Astrocyte (in vitro differentiated cells and primary cell): Measurements from ENCODE around the gene GAB2. TPM values are rescaled to one million over a fixed set of nuclear protein-coding genes. Genes with fewer than 3 reads are reported as not detected.
"Not testable (repeated sequence)": the region's sequence is repeated elsewhere in the genome, so short reads cannot be mapped to it uniquely, and the experiment has no call there.

Experiments used
- DNase-seq: peaks from one replicate; pipeline ENCODE4 v3.0.0-alpha.2; 2010; ENCODE audit warnings: low read depth
- FAIRE-seq: peaks from 2 replicates; lab custom pipeline; 2011; peaks lifted over from hg19 to GRCh38; lab: Jason Lieb, UNC
- H2AFZ ChIP-seq: 2 replicates; pipeline ENCODE4 v1.6.0; 2012; ENCODE audit warnings: low read depth, low read length, inconsistent platforms
- H3K27ac ChIP-seq: 2 replicates; pipeline ENCODE4 v1.5.1; 2011; ENCODE audit warnings: low read depth, low read length, inconsistent platforms
- H3K27me3 ChIP-seq: 2 replicates; pipeline ENCODE4 v1.6.0; 2011; ENCODE audit warnings: low read length, inconsistent platforms; ENCODE audit not compliant: insufficient read depth
- H3K36me3 ChIP-seq: 2 replicates; pipeline ENCODE4 v1.5.1; 2011; ENCODE audit warnings: low read length, inconsistent platforms; ENCODE audit not compliant: insufficient read depth
- H3K4me1 ChIP-seq: 2 replicates; pipeline ENCODE4 v1.5.1; 2011; ENCODE audit warnings: low read length, inconsistent platforms; ENCODE audit not compliant: insufficient read depth
- H3K4me2 ChIP-seq: 2 replicates; pipeline ENCODE4 v1.6.0; 2012; ENCODE audit warnings: low read length, inconsistent platforms
- H3K4me3 ChIP-seq: 2 replicates; pipeline ENCODE4 v1.5.1; 2011; ENCODE audit warnings: low read depth, mild to moderate bottlenecking, low read length, inconsistent platforms; ENCODE audit not compliant: insufficient read depth
- H3K79me2 ChIP-seq: 2 replicates; pipeline ENCODE4 v1.6.0; 2012; ENCODE audit warnings: mild to moderate bottlenecking, low read length, inconsistent platforms; ENCODE audit not compliant: insufficient read depth
- H3K9ac ChIP-seq: 2 replicates; pipeline ENCODE4 v1.6.0; 2012; ENCODE audit warnings: mild to moderate bottlenecking, low read length, inconsistent platforms
- H3K9me3 ChIP-seq: 2 replicates; pipeline ENCODE4 v1.5.1; 2012; ENCODE audit warnings: low read depth, mild to moderate bottlenecking, low read length, inconsistent platforms; ENCODE audit not compliant: insufficient read depth
- H4K20me1 ChIP-seq: 2 replicates; pipeline ENCODE4 v1.6.0; 2012; ENCODE audit warnings: low read length, inconsistent platforms; ENCODE audit not compliant: insufficient read depth
- H3K27ac Mint-ChIP-seq: one replicate; pipeline ENCODE4 v1.8.0; 2021; ENCODE audit warnings: mild to moderate bottlenecking, mixed read lengths; ENCODE audit not compliant: unreplicated experiment
- H3K27me3 Mint-ChIP-seq: one replicate; pipeline ENCODE4 v1.8.0; 2021; ENCODE audit warnings: low read depth, mixed read lengths; ENCODE audit not compliant: unreplicated experiment
- H3K36me3 Mint-ChIP-seq: one replicate; pipeline ENCODE4 v1.8.0; 2021; ENCODE audit warnings: low read depth, mixed read lengths; ENCODE audit not compliant: unreplicated experiment
- H3K4me1 Mint-ChIP-seq: one replicate; pipeline ENCODE4 v1.8.0; 2021; ENCODE audit warnings: low read depth, mixed read lengths; ENCODE audit not compliant: unreplicated experiment
- H3K4me3 Mint-ChIP-seq: one replicate; pipeline ENCODE4 v1.8.0; 2021; ENCODE audit warnings: mild to moderate bottlenecking, moderate library complexity, mixed read lengths; ENCODE audit not compliant: unreplicated experiment
- H3K9me3 Mint-ChIP-seq: one replicate; pipeline ENCODE4 v1.8.0; 2021; ENCODE audit warnings: mild to moderate bottlenecking, mixed read lengths; ENCODE audit not compliant: unreplicated experiment
- EZH2 ChIP-seq: IDR thresholded peaks from 2 replicates; pipeline ENCODE4 v1.6.1; 2012; ENCODE audit warnings: mild to moderate bottlenecking, low read length, inconsistent platforms; ENCODE audit not compliant: insufficient read depth
- total RNA-seq: library from RNA; stranded (reverse); gene quantifications from 2 replicates; pipeline ENCODE4 v1.2.1, GENCODE V29; 2021
- TF ChIP-seq, protein P1 (sequence below): IDR thresholded peaks from 2 replicates; pipeline ENCODE4 v1.5.1; 2011; ENCODE audit warnings: low read depth, mild to moderate bottlenecking, inconsistent platforms, low read length, moderate library complexity; ENCODE audit not compliant: insufficient read depth

The GAB2 gene
- total RNA-seq, 1 donor from 2014 or later, result 18.2 TPM

- no peak overlapping the region for H3K9ac ChIP-seq
- peaks cover 4% of the 10 kb centered on the region for H3K4me1 ChIP-seq
- TF ChIP-seq, protein P1, sequence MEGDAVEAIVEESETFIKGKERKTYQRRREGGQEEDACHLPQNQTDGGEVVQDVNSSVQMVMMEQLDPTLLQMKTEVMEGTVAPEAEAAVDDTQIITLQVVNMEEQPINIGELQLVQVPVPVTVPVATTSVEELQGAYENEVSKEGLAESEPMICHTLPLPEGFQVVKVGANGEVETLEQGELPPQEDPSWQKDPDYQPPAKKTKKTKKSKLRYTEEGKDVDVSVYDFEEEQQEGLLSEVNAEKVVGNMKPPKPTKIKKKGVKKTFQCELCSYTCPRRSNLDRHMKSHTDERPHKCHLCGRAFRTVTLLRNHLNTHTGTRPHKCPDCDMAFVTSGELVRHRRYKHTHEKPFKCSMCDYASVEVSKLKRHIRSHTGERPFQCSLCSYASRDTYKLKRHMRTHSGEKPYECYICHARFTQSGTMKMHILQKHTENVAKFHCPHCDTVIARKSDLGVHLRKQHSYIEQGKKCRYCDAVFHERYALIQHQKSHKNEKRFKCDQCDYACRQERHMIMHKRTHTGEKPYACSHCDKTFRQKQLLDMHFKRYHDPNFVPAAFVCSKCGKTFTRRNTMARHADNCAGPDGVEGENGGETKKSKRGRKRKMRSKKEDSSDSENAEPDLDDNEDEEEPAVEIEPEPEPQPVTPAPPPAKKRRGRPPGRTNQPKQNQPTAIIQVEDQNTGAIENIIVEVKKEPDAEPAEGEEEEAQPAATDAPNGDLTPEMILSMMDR, result no peak
- no peak for TF ChIP-seq EZH2
- H4K20me1 ChIP-seq, result no peaks in the 10 kb centered on the region
- no peak for FAIRE-seq
- DNase-seq, result no peak
- no peak overlapping the region for H2AFZ ChIP-seq
- Mint-ChIP-seq H3K4me3 (no peak overlapping the region), H3K27ac (no peak overlapping the region), H3K9me3 (no peaks in the 10 kb centered on the region), H3K4me1 (peaks cover 14% of the 10 kb centered on the region), H3K27me3 (no peaks in the 10 kb centered on the region), H3K36me3 (no peaks in the 10 kb centered on the region)
- no peaks in the 10 kb centered on the region for H3K79me2 ChIP-seq
- no peak overlapping the region for H3K4me2 ChIP-seq
- H3K4me3 ChIP-seq, result no peak overlapping the region
- no peak overlapping the region for H3K27ac ChIP-seq
- H3K9me3 ChIP-seq, result no peaks in the 10 kb centered on the region
- H3K36me3 ChIP-seq, result no peaks in the 10 kb centered on the region
- no peaks in the 10 kb centered on the region for H3K27me3 ChIP-seq
Measured at GRCh38 chr11:78361228-78361627, 56.4 kb downstream of the GAB2 start.

DNA sequence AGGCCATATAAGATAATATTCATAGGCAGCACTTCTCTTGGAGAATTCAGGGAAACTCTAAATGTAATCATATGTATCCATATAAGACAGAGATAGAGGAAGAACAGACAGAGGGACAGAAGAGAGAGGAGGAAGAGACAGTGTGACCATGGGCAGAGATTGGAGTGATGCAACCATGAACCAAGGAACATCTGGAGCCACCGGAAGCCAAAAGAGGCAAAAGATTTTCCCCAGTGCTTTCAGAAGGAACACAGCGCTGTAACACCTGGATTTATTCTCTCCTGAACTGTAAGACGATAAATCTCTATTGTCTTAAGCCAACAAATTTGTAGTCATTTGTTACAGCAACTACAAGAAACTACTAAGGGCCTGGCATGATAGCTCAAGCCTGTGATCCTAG lies 57.7 kb downstream of the GAB2 start:
- Histone ChIP-seq H2AFZ (no peak overlapping the region), H3K9ac (no peak overlapping the region), H4K20me1 (no peaks in the 10 kb centered on the region), H3K4me3 (no peak overlapping the region), H3K36me3 (no peaks in the 10 kb centered on the region), H3K27me3 (no peaks in the 10 kb centered on the region), H3K4me2 (no peak overlapping the region), H3K9me3 (no peaks in the 10 kb centered on the region), H3K4me1 (no peaks in the 10 kb centered on the region), H3K79me2 (no peaks in the 10 kb centered on the region), H3K27ac (no peak overlapping the region)
- Mint-ChIP-seq H3K9me3 (no peaks in the 10 kb centered on the region), H3K4me1 (peaks cover 7% of the 10 kb centered on the region), H3K27ac (no peak overlapping the region), H3K4me3 (no peak overlapping the region), H3K27me3 (no peaks in the 10 kb centered on the region), H3K36me3 (no peaks in the 10 kb centered on the region)
- TF ChIP-seq, protein P1, result no peak
- FAIRE-seq, result no peak
- no peak for DNase-seq

GRCh38 chr11:78357924-78358323 lies 59.7 kb downstream of the GAB2 start:
- not testable (repeated sequence) for H3K27me3 ChIP-seq, H3K36me3 ChIP-seq, H3K27ac ChIP-seq, H2AFZ ChIP-seq, H3K79me2 ChIP-seq, H3K27me3 Mint-ChIP-seq, H3K9ac ChIP-seq, H3K9me3 Mint-ChIP-seq, H3K27ac Mint-ChIP-seq, H3K4me1 Mint-ChIP-seq, H3K4me3 ChIP-seq, H3K4me2 ChIP-seq, H4K20me1 ChIP-seq, H3K36me3 Mint-ChIP-seq, H3K4me1 ChIP-seq, H3K4me3 Mint-ChIP-seq, FAIRE-seq, H3K9me3 ChIP-seq, DNase-seq

- not testable (repeated sequence) for H3K4me1 ChIP-seq, H3K9ac ChIP-seq, H3K9me3 Mint-ChIP-seq, H4K20me1 ChIP-seq, H3K36me3 ChIP-seq, FAIRE-seq, H3K27ac ChIP-seq, H3K27me3 ChIP-seq, H3K27me3 Mint-ChIP-seq, H3K27ac Mint-ChIP-seq, H3K4me2 ChIP-seq, H3K36me3 Mint-ChIP-seq, H3K79me2 ChIP-seq, H2AFZ ChIP-seq, H3K4me3 ChIP-seq, DNase-seq, H3K4me3 Mint-ChIP-seq, H3K9me3 ChIP-seq, H3K4me1 Mint-ChIP-seq
Measured at GRCh38 chr11:78357425-78357824, 60.2 kb downstream of the GAB2 start.

DNA sequence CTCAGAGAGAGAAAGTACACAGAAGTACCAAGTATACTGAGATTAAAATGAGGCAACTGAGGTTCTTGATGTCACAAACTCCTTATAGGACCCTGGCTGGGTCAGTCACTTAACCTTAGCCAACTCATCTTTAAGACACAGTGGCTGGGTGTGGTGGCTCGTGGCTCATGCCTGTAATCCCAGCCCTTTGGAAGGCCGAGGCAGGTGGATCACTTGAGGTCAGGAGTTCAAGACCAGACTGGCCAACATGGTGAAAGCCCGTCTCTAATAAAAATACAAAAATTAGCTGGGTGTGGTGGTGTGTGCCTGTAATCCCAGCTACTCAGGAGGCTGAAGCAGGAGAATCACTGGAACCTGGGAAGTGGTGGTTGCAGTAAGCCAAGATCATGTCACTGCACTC lies 61.9 kb downstream of the GAB2 start:
- not testable (repeated sequence) for DNase-seq, H3K27ac ChIP-seq, H3K4me3 ChIP-seq

More for the DNA sequence above, 61.9 kb downstream of the GAB2 start:
- H3K27me3 Mint-ChIP-seq, H3K27ac Mint-ChIP-seq, H2AFZ ChIP-seq, FAIRE-seq, H3K79me2 ChIP-seq, H3K36me3 Mint-ChIP-seq, H3K27me3 ChIP-seq, H3K36me3 ChIP-seq, H3K4me1 ChIP-seq, H3K9me3 ChIP-seq, H3K4me3 Mint-ChIP-seq, H3K4me2 ChIP-seq, H3K4me1 Mint-ChIP-seq, H3K9me3 Mint-ChIP-seq, H4K20me1 ChIP-seq, H3K9ac ChIP-seq: not testable (repeated sequence)
